Embryonic facial prominence (tissue), 1 donor: ENCODE measurements around the gene JMY.

Experiments
- DNase-seq: peaks from one replicate; pipeline ENCODE4 v3.0.0-alpha.2; 2016; ENCODE audit errors: extremely low spot score

Gene JMY

GRCh38 chr5:79287907-79288306, 52.0 kb downstream of the JMY start:
- no peak for DNase-seq

DNA sequence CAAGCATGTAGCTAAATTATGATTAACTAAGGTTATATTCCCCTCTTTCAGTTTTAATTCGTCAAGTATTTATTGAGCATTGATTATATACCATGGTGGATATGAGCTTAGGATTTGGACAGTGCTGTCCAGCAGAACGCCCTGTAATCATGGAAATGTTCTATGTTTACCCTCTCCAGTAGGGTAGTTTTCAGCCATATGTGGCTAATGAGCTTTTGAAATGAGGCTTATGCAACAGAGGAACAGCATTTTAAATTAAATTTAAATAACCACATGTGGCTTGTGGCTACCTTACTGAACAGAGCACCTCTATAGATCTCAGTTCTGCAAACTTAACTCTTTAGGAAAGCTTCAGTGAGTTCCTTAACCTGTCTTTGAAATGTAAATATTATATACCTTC, 59.1 kb downstream of the JMY start:
- DNase-seq: no peak

GRCh38 chr5:79297661-79298060, 61.7 kb downstream of the JMY start:
- no peak for DNase-seq

GRCh38 chr5:79301046-79301712, 65.2 kb downstream of the JMY start:
- DNase-seq: no peak

- DNase-seq: no peak
Observed at GRCh38 chr5:79302454-79302853, 66.5 kb downstream of the JMY start.

DNA sequence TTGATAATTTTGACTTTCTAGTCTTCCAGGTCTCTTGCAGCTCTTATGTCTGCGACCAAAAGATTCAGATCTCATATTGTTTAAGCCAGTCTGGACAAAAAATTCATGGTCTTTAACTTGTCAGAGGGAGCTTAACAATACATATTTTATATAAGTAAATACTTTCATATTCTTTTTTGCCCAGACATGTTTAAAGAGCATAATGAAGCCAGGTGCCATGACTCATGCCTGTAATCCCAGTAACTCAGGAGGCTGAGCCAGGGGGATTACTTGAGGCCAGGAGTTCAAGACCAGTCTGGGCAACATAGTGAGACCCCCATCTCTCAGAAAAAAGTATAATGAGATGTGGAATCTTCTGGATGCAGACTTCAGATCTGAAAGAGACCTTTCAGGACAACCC, 69.8 kb downstream of the JMY start:
- no peak for DNase-seq

DNA sequence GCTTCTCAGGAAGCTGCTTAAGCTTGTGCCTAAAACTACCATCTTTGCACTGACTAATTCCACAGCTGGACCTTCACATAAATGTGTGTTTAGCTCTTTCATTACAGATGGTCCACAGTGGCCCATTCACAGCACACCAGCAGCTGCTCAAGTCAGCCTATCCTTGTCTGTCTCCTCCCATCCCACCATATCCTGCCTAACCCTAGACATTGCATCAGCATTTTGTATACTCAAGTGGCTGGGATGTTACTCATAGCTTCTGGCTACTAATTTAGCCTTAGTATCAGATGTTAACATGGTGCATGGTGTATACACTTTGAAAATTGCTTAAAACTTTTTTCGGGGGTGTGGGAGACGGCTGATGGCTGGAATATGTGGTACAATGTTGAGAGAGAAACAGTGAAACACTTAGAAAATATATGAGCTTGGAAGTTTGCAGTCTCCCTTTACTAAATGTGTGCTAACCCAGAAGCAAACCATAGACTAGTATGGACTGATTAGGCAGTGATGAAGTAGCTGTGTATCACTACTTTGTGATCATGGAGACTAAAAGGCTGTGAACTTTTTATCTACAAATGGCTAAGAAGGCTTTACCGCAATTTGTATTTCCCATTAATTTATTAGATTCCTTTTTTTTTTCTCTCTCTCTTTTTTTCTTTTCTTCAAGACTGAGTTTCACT, 83.1 kb downstream of the JMY start:
- no peak for DNase-seq

DNA sequence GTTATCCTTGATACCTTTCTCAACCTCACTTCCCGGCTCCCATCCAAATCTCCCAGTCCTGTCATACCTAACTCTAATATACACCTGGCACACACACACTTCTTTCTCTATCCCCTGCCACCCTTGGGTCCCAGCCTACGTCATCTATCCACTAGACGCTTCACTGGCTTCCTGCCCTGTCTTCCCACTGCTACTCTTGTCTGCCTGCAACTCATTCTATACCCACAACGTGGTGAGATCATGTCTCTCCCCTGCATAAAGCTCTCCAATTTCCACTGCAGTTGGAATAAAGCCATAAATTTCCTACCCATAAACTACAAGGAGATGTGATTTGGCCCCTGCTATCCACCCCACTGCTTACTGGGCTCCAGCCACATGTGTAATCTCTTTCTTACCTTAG, 93.5 kb downstream of the JMY start:
- no peak for DNase-seq

DNA sequence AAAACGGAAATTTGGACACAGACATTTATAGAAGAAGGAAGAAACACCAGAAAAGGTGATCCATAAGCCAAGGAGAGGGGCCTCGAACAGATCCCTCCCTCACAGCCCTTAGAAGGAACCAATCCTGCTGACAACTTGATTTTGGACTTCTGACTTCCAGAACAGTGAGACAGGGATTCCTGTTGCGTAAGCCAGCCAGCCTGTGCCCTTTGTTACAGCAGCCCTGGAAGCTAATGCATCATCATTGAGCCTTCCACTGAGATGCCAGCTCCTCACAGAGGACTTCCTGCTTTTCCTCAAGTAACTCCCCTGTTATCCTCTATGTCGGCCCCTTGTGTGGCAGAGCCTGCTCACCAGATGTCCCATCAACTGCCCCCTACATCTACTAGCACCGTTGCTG, 94.1 kb downstream of the JMY start:
- no peak for DNase-seq

- DNase-seq: no peak
Observed at GRCh38 chr5:79333852-79334557, 98.1 kb downstream of the JMY start.

- DNase-seq: no peak
Observed at GRCh38 chr5:79346420-79346824, 110.5 kb downstream of the JMY start.

- DNase-seq: no peak
Observed at GRCh38 chr5:79349047-79349446, 113.1 kb downstream of the JMY start.

DNA sequence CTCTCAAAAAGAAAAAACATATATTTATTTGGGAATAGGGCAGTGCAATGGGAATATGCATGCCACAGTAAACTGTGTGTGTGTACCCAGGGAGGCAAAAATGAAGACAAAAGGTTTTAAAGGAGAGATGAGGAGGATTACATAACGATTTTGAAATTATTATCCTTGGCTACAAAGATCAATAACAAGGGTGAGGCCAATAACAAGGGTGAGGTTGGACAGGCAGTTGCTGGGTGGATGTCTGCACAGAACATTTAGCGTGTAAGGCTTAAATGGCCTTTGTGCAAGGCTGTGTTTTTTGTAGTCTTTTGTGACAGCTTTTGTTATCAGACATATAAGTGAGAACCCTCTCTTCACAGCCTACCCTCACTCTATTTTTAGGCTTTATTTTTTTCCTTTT, 114.0 kb downstream of the JMY start:
- DNase-seq: no peak

- no peak for DNase-seq
Observed at GRCh38 chr5:79357398-79357797, 121.5 kb downstream of the JMY start.
